ENCODE results near the gene DNAJB12.
"Not testable (repeated sequence)": the region's sequence is repeated elsewhere in the genome, so short reads cannot be mapped to it uniquely, and the experiment has no call there.

Gene DNAJB12

DNA sequence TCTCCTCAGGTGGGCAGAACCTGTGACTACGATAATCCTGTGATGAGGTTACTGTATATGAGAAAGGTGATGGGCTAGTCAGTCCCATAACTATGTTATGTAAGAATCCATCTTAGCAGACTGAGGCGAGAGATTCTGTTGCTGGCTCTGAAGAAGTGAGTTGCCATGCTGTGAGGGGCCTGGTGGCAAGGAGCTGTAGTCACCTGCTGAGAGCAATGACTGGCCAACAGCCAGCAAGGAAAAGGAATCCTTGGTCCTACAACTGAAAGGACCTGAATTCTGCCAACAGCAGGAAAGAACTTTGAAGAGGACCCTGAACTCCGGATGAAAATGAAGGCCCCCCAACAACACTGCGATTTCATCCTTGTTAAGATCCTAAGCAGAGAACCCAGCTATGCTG, 31.0 kb upstream of the DNAJB12 start:
- Histone ChIP-seq H3K4me1 (ENCODE audit: low read length) (peaks cover 28% of the 10 kb centered on the region), H2AFZ (ENCODE audit: low read depth, low read length) (no peak overlapping the region), H3K9me3 (ENCODE audit: insufficient read depth, low read length) (no peaks in the 10 kb centered on the region), H3K27ac (ENCODE audit: low read length) (no peak overlapping the region), H3K4me2 (ENCODE audit: low read length) (no peak overlapping the region), H4K20me1 (ENCODE audit: insufficient read depth, low read length) (no peaks in the 10 kb centered on the region), H3K27me3 (ENCODE audit: low read depth, low read length) (no peaks in the 10 kb centered on the region), H3K79me2 (ENCODE audit: low read length) (no peaks in the 10 kb centered on the region), H3K9ac (ENCODE audit: low read length) (no peak overlapping the region), H3K4me3 (ENCODE audit: low read length) (no peak overlapping the region), H3K36me3 (replicated peaks; ENCODE audit: low read depth, low read length) (no peaks in the 10 kb centered on the region)
- TF ChIP-seq, protein P1, sequence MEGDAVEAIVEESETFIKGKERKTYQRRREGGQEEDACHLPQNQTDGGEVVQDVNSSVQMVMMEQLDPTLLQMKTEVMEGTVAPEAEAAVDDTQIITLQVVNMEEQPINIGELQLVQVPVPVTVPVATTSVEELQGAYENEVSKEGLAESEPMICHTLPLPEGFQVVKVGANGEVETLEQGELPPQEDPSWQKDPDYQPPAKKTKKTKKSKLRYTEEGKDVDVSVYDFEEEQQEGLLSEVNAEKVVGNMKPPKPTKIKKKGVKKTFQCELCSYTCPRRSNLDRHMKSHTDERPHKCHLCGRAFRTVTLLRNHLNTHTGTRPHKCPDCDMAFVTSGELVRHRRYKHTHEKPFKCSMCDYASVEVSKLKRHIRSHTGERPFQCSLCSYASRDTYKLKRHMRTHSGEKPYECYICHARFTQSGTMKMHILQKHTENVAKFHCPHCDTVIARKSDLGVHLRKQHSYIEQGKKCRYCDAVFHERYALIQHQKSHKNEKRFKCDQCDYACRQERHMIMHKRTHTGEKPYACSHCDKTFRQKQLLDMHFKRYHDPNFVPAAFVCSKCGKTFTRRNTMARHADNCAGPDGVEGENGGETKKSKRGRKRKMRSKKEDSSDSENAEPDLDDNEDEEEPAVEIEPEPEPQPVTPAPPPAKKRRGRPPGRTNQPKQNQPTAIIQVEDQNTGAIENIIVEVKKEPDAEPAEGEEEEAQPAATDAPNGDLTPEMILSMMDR (IDR thresholded peaks at IDR 0.05; ENCODE audit: low read depth, low read length): no peak
- no peak for TF ChIP-seq EZH2phosphoT487 (IDR thresholded peaks at IDR 0.05; ENCODE audit: low read depth)

DNA sequence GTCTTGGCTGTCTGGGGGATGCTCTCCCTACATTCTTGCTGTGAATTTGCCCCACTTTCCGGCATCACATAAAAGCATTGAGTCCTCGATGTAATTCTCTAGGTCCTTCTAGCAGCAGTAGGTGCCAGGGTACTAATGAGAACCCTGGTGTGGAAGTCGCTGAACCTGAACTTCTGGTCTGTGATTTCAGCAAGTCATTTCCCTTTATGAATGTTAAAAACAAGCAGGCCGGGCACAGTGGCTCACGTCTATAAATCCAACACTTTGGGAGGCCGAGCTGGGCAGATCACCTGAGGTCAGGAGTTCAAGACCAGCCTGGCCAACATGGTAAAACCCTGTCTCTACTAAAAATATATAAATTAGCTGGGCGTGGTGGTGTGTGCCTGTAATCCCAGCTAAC, 30.3 kb upstream of the DNAJB12 start:
- H3K27ac ChIP-seq (ENCODE audit: low read length); H3K4me3 ChIP-seq (ENCODE audit: low read length); H3K9ac ChIP-seq (ENCODE audit: low read length); H3K9me3 ChIP-seq (ENCODE audit: insufficient read depth, low read length); H2AFZ ChIP-seq (ENCODE audit: low read depth, low read length); H3K79me2 ChIP-seq (ENCODE audit: low read length); H3K27me3 ChIP-seq (ENCODE audit: low read depth, low read length); H3K36me3 ChIP-seq (replicated peaks; ENCODE audit: low read depth, low read length); H4K20me1 ChIP-seq (ENCODE audit: insufficient read depth, low read length): not testable (repeated sequence)
- Histone ChIP-seq H3K4me2 (ENCODE audit: low read length) (peak overlapping the region; percentile 37), H3K4me1 (ENCODE audit: low read length) (peaks cover 28% of the 10 kb centered on the region)

DNA sequence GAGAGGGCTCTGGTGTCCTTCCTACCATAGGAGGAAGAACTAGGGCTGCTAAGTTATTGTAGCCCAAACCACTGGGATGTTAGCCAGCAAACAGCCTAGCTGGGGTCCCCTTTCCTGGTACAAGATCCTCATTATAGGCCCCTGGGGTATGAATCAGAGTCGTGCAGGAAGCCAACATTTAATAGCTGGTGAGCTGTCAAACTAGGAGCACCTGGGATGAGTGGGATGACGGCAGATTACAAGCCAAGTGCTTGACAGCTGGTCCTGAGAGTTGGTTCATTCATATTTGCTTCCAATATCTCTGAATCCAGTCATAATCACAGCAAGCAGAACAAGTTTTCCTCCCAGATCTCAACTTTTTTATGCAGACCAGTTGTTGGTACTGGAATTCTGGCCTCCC, 25.1 kb upstream of the DNAJB12 start:
- no peak overlapping the region for H2AFZ ChIP-seq (ENCODE audit: low read depth, low read length)
- H3K27me3 ChIP-seq (ENCODE audit: low read depth, low read length): no peaks in the 10 kb centered on the region

DNA sequence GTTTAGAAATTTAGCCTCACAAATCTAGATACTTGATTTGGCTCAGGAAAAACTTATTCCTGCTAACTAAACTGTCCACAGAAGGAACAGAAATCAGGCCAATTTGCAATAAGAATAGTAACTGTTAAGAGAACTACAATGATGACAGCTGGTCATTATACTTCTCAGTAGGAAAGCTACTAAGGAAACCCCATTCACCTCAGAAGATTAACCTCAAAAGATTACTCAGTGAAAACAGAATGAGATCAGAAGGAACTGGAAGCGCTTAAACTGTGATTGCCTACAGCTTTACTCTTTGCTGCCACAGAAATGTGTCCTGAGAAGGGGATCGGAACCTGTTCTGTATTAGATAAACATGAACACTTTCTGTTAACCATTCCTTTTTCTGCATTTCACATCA, 24.3 kb upstream of the DNAJB12 start:
- no peaks in the 10 kb centered on the region for H3K36me3 ChIP-seq (replicated peaks; ENCODE audit: low read depth, low read length)
- no peaks in the 10 kb centered on the region for H3K9me3 ChIP-seq (ENCODE audit: insufficient read depth, low read length)
- no peaks in the 10 kb centered on the region for H4K20me1 ChIP-seq (ENCODE audit: insufficient read depth, low read length)
- H3K4me2 ChIP-seq (ENCODE audit: low read length): peak overlapping the region; percentile 34
- TF ChIP-seq EZH2phosphoT487 (IDR thresholded peaks at IDR 0.05; ENCODE audit: low read depth): no peak
- TF ChIP-seq, protein P1 (IDR thresholded peaks at IDR 0.05; ENCODE audit: low read depth, low read length): no peak
- no peak overlapping the region for H2AFZ ChIP-seq (ENCODE audit: low read depth, low read length)
- H3K27ac ChIP-seq (ENCODE audit: low read length): peak overlapping the region; percentile 51
- H3K4me1 ChIP-seq (ENCODE audit: low read length): peaks cover 33% of the 10 kb centered on the region
- H3K79me2 ChIP-seq (ENCODE audit: low read length): no peaks in the 10 kb centered on the region
- H3K27me3 ChIP-seq (ENCODE audit: low read depth, low read length): no peaks in the 10 kb centered on the region
- H3K9ac ChIP-seq (ENCODE audit: low read length): no peak overlapping the region
- H3K4me3 ChIP-seq (ENCODE audit: low read length): peak overlapping the region; percentile 14; the same call in 1 of the 2 replicates

More for the DNA sequence above, 25.1 kb upstream of the DNAJB12 start:
- Histone ChIP-seq H3K4me2 (ENCODE audit: low read length) (no peak overlapping the region), H3K79me2 (ENCODE audit: low read length) (no peaks in the 10 kb centered on the region), H3K9ac (ENCODE audit: low read length) (no peak overlapping the region), H3K36me3 (replicated peaks; ENCODE audit: low read depth, low read length) (no peaks in the 10 kb centered on the region), H4K20me1 (ENCODE audit: insufficient read depth, low read length) (no peaks in the 10 kb centered on the region), H3K4me3 (ENCODE audit: low read length) (no peak overlapping the region), H3K4me1 (ENCODE audit: low read length) (peaks cover 40% of the 10 kb centered on the region), H3K9me3 (ENCODE audit: insufficient read depth, low read length) (no peaks in the 10 kb centered on the region), H3K27ac (ENCODE audit: low read length) (peak overlapping the region; percentile 51)
- no peak for TF ChIP-seq EZH2phosphoT487 (IDR thresholded peaks at IDR 0.05; ENCODE audit: low read depth)
- TF ChIP-seq, protein P1 (IDR thresholded peaks at IDR 0.05; ENCODE audit: low read depth, low read length): no peak

DNA sequence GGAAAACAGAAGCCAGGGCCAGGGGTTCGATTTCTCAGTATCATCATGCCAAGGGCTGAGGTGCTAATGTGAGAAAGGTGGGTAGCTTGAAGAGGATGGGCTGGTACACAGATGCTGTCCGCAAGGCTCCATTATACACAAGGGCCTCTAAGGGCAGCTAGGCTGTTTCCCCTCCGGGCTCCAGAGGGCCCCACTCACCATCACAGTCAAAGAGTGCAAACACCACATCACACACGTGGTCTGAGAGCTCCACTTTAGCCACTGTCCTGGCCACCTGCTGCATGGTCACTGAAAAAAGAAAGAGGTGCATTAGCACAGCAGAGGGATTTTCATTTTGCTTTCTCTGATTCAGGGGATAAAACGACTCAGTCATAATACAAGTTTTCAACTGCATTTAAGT, 20.9 kb upstream of the DNAJB12 start:
- Histone ChIP-seq H3K36me3 (replicated peaks; ENCODE audit: low read depth, low read length) (no peaks in the 10 kb centered on the region), H3K79me2 (ENCODE audit: low read length) (no peaks in the 10 kb centered on the region), H4K20me1 (ENCODE audit: insufficient read depth, low read length) (no peaks in the 10 kb centered on the region)

More for the DNA sequence above, 20.9 kb upstream of the DNAJB12 start:
- no peak overlapping the region for H3K4me2 ChIP-seq (ENCODE audit: low read length)
- H3K9me3 ChIP-seq (ENCODE audit: insufficient read depth, low read length): no peaks in the 10 kb centered on the region
- H3K9ac ChIP-seq (ENCODE audit: low read length): no peak overlapping the region
- H2AFZ ChIP-seq (ENCODE audit: low read depth, low read length): no peak overlapping the region
- TF ChIP-seq EZH2phosphoT487 (IDR thresholded peaks at IDR 0.05; ENCODE audit: low read depth): no peak
- TF ChIP-seq, protein P1 (IDR thresholded peaks at IDR 0.05; ENCODE audit: low read depth, low read length): peak; percentile 66
- H3K27me3 ChIP-seq (ENCODE audit: low read depth, low read length): no peaks in the 10 kb centered on the region
- H3K27ac ChIP-seq (ENCODE audit: low read length): no peak overlapping the region
- peaks cover 33% of the 10 kb centered on the region for H3K4me1 ChIP-seq (ENCODE audit: low read length)
- no peak overlapping the region for H3K4me3 ChIP-seq (ENCODE audit: low read length)

Measured in OCI-LY3 (cell line).